Liver (tissue), 3 donors: ENCODE measurements around the gene SNRK.

Experiments used
- CTCF ChIP-seq: fragments of 150-350 bp; IDR thresholded peaks from 2 replicates; pipeline ENCODE4 v1.5.1; 2017; ENCODE audit warnings: improper control_type of control experiment, low read depth, low read length; ENCODE audit not compliant: missing input control
- FOXA1 ChIP-seq: IDR thresholded peaks from 2 replicates; pipeline ENCODE4 v1.6.1; 2016; ENCODE audit warnings: antibody characterized with exemption
- SP1 ChIP-seq: IDR thresholded peaks from 2 replicates; pipeline ENCODE4 v1.6.1; 2018; ENCODE audit warnings: antibody characterized with exemption, mild to moderate bottlenecking
- TF ChIP-seq, protein P1 (sequence below): IDR thresholded peaks from 2 replicates; pipeline ENCODE4 v1.6.1; 2016; ENCODE audit warnings: antibody characterized with exemption
- TF ChIP-seq, protein P2 (sequence below): IDR thresholded peaks from 2 replicates; pipeline ENCODE4 v1.6.1; 2016; ENCODE audit warnings: antibody characterized with exemption
- TF ChIP-seq, protein P3 (sequence below): IDR thresholded peaks from 2 replicates; pipeline ENCODE4 v1.6.1; 2016; ENCODE audit warnings: antibody characterized with exemption, mild to moderate bottlenecking
- donor health status: healthy.
- donor health status: healthy.

DNA sequence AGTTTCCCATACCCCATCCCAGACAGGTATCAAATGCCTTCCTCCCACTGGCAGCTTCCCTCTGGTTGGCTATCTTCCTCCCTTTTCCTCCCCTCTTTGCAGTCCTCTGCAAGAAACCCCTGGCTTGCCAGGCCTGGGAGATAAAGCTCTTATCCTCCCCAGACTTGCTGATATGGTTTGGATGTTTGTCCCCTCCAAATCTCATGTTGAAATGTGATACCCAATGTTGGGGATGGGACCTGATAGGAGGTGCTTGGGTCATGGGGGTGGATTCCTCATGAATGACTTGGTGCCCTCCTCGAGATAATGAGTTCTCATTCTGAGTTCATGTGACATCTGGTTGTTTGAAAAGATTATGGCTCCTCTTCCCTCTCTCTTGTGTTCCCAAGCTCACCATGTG, 32.2 kb upstream of the SNRK start:
- TF ChIP-seq, protein P1, sequence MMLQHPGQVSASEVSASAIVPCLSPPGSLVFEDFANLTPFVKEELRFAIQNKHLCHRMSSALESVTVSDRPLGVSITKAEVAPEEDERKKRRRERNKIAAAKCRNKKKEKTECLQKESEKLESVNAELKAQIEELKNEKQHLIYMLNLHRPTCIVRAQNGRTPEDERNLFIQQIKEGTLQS = no peak
- TF ChIP-seq, protein P2, sequence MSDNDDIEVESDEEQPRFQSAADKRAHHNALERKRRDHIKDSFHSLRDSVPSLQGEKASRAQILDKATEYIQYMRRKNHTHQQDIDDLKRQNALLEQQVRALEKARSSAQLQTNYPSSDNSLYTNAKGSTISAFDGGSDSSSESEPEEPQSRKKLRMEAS = no peak
- TF ChIP-seq CTCF (no peak), FOXA1 (no peak), SP1 (no peak)
- TF ChIP-seq, protein P3, sequence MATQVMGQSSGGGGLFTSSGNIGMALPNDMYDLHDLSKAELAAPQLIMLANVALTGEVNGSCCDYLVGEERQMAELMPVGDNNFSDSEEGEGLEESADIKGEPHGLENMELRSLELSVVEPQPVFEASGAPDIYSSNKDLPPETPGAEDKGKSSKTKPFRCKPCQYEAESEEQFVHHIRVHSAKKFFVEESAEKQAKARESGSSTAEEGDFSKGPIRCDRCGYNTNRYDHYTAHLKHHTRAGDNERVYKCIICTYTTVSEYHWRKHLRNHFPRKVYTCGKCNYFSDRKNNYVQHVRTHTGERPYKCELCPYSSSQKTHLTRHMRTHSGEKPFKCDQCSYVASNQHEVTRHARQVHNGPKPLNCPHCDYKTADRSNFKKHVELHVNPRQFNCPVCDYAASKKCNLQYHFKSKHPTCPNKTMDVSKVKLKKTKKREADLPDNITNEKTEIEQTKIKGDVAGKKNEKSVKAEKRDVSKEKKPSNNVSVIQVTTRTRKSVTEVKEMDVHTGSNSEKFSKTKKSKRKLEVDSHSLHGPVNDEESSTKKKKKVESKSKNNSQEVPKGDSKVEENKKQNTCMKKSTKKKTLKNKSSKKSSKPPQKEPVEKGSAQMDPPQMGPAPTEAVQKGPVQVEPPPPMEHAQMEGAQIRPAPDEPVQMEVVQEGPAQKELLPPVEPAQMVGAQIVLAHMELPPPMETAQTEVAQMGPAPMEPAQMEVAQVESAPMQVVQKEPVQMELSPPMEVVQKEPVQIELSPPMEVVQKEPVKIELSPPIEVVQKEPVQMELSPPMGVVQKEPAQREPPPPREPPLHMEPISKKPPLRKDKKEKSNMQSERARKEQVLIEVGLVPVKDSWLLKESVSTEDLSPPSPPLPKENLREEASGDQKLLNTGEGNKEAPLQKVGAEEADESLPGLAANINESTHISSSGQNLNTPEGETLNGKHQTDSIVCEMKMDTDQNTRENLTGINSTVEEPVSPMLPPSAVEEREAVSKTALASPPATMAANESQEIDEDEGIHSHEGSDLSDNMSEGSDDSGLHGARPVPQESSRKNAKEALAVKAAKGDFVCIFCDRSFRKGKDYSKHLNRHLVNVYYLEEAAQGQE = no peak
